Activated T-helper 1 cell treated with anti-CD3 and anti-CD28 coated beads, Interleukin-12 subunit alpha, Interleukin-12 subunit beta, Interleukin-2, Interleukin-4 antibody, amounts not matched to agents 30 ng/mL and 10 ng/mL and 1 ng/mL, durations not matched to agents 14 hours and 24 hours and 36 hours (primary cell): Measurements from ENCODE around the gene LRRC17. TPM values are rescaled to one million over a fixed set of nuclear protein-coding genes. Genes with fewer than 3 reads are reported as not detected.

Experiments used
- DNase-seq: peaks from one replicate; pipeline ENCODE4 v3.0.0; 2021; ENCODE audit warnings: low spot score
- H3K27ac Mint-ChIP-seq: one replicate; pipeline ENCODE4 v1.8.0; 2021; ENCODE audit warnings: mild to moderate bottlenecking, mixed read lengths
- H3K27me3 Mint-ChIP-seq: one replicate; pipeline ENCODE4 v1.8.0; 2022; ENCODE audit warnings: mild to moderate bottlenecking, moderate library complexity, mixed read lengths; ENCODE audit not compliant: insufficient read depth
- H3K36me3 Mint-ChIP-seq: one replicate; pipeline ENCODE4 v1.8.0; 2021; ENCODE audit warnings: low read depth, mixed read lengths
- H3K4me1 Mint-ChIP-seq: one replicate; pipeline ENCODE4 v1.8.0; 2021; ENCODE audit warnings: low read depth, mixed read lengths
- H3K4me3 Mint-ChIP-seq: one replicate; pipeline ENCODE4 v1.8.0; 2021; ENCODE audit warnings: mild to moderate bottlenecking, moderate library complexity, mixed read lengths
- H3K9me3 Mint-ChIP-seq: one replicate; pipeline ENCODE4 v1.8.0; 2021; ENCODE audit warnings: mixed read lengths
- intact Hi-C: fragments of 100-400 bp; cut with micrococcal nuclease; formaldehyde crosslinking; loops from one replicate; pipeline ENCODE4 v1.15.1; 2024
- total RNA-seq: library from RNA; stranded (reverse); gene quantifications from 2 replicates; pipeline ENCODE4 v1.2.3, GENCODE V29; 2022

Gene LRRC17
- total RNA-seq, 1 donor from 2014 or later, result not detected

DNA sequence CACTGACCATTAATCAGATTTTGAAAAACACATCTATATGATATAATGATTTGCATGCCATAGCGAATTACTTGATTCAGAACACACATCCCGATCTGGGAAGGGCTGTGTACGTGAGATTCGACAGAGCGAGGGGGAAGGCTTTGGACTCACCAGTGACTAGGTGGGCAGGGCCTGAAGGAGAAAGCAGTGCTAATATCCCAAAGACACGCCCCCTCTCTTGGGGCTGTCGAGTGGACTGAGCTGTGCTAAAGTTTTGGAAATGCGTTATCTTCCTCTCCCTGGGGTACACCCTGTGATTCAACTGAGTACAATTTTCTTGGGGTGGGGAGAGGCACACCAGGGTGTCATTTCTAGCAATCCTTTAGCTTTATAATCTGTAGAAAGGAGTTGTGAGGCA is 1.8 kb downstream of the LRRC17 start:
- Mint-ChIP-seq H3K27me3 (no peaks in the 10 kb centered on the region), H3K4me1 (no peaks in the 10 kb centered on the region), H3K36me3 (no peaks in the 10 kb centered on the region), H3K27ac (no peak overlapping the region), H3K9me3 (peaks cover 3% of the 10 kb centered on the region), H3K4me3 (no peak overlapping the region)
- intact Hi-C loops, result no loop called here
- no peak for DNase-seq

DNA sequence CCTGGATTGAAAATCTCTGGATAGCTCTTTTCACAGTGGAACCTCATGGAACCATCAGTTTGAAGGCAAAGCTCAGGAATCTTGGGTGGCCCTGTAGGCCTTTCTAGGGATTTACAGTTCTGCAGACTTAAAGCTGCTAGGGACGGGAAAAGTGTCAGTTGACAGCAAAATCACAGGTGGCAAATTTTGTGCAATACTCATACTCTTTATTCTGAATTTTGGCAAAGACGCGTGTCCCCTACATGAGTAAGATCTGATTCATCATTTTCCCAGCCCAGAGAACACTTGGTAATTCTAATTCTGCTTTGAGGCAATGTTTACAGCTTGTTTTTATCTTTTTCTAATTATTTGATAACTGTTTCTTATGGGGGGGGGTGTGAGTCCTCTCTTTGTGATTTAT is 3.6 kb downstream of the LRRC17 start:
- H3K4me1 Mint-ChIP-seq, result no peaks in the 10 kb centered on the region
- no peaks in the 10 kb centered on the region for H3K27me3 Mint-ChIP-seq
- no peak overlapping the region for H3K27ac Mint-ChIP-seq
- H3K9me3 Mint-ChIP-seq, result no peaks in the 10 kb centered on the region
- intact Hi-C loops, result no loop called here
- H3K4me3 Mint-ChIP-seq, result no peak overlapping the region
- no peaks in the 10 kb centered on the region for H3K36me3 Mint-ChIP-seq
- no peak for DNase-seq

DNA sequence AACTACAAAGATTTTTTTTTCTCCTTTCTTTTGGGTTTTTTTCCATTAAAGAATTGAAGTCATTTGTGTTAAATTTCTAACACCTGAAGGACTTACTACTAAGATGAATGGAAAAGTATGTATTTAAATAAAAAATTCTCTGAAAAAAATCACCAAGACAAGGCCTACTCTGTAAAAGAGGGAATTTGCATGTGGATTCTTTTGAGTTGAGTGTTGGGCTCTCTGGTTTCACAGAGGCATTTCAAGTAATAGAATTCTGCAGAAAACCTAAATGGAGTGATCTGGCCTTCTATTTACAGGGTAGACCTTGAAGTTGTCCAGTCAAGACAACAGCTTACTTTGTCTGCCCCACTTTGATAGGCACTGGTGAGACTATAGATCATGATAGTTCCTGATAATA is 4.1 kb downstream of the LRRC17 start:
- intact Hi-C loops, result no loop called here
- Mint-ChIP-seq H3K4me3 (no peak overlapping the region), H3K27ac (no peak overlapping the region), H3K27me3 (no peaks in the 10 kb centered on the region), H3K36me3 (no peaks in the 10 kb centered on the region), H3K9me3 (no peaks in the 10 kb centered on the region), H3K4me1 (no peaks in the 10 kb centered on the region)
- DNase-seq, result no peak

DNA sequence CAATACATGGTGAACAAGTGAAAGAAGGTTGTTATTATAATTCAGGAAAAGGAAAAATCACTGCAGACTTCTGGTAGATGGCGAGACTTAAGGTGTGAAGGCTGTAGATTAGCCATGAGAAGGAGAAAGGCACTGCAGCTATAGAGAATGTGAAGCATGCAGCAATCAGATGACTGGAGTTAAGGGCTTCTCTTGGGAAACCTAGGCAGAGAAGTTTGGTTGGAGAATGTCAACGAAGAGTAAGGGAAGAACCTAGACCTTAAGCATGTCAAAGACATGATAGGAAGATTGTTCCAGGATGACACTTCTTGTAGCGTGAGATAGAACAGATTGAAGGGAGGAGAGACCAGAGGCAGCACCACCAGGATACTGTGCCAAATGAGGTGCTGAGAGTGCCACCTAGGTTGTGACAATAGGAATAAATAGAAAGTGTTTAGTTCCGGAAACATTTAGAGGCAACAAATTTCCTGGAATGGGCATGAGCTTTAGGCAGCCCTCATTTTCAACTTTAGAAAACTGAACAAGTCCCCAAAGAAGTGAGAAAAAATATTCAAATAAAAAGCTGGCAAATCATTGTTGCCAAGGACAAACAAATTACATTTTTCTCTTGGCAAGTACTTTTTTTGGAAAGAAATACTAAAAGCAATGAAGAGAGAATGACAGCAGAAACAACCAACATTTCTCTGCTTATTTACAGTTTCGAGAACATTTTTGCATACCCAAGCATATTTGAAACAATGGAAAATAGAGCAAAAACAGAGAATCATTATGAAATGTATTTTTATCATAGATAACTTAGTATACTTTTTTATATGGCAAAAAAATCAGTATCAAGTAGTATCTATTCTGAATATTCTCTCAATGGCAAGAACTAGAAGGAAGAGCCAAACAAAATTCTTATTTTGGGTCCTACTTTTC is 4.9 kb downstream of the LRRC17 start:
- Mint-ChIP-seq H3K4me3 (no peak overlapping the region), H3K4me1 (no peaks in the 10 kb centered on the region), H3K36me3 (no peaks in the 10 kb centered on the region), H3K27me3 (no peaks in the 10 kb centered on the region), H3K27ac (no peak overlapping the region), H3K9me3 (no peaks in the 10 kb centered on the region)
- intact Hi-C loops, result no loop called here
- DNase-seq, result no peak

DNA sequence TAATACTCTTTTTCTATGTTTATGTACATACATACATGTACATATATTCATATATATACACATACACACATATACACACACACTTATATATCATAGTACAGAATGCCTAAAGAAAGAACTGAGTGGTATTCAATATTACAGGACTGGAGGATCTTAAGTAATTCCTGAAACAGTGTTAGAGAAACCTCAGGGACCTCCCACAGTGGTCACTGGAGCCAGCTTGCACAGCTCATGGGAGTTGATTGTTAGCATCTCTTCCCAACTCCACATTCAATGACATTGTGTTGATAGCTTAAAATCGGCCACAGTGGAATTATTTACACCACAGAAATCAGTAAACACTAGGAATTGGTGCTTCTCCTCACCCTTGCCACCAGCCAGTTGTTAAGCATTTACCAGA is 6.0 kb downstream of the LRRC17 start:
- Mint-ChIP-seq H3K27me3 (no peaks in the 10 kb centered on the region), H3K4me1 (no peaks in the 10 kb centered on the region), H3K4me3 (no peak overlapping the region), H3K27ac (no peak overlapping the region), H3K36me3 (no peaks in the 10 kb centered on the region), H3K9me3 (no peaks in the 10 kb centered on the region)
- intact Hi-C loops, result no loop called here
- no peak for DNase-seq

DNA sequence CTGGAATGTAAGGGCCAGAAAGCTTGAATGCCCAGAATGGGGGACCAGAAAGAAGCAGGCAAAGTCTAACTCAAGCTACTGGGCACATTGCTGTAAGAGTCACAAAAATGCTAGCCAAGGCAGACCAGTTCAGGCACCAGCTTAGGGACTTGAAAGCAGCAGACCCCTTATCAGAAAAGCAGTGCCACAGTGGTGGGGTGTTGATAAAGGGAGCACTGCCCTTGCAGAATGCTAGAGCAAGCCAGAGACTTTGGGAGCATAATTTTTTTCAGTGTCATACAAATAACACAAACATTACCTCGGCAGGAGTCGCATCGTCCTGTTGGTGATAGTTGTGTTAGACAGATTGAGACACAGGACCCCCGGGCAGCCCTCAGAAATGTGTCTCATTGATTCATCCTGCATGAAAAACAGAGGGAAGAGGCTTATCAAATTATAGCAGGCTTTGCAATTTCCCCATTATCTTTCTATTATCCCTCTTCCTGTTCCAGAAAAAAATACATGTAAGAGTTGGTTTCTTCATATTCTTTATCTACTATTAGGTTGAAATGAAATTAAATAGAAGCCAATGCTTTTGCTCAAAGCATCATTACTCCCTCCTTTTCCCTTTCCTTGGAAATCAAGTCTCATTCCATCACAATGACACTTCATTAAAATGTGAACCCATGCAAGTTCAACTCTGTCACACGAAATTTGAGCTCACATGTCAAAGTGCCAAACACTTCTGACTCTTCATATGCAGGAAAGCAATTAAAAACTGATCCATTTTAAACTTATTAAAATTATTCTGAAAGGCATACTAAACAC is 13.4 kb downstream of the LRRC17 start:
- Mint-ChIP-seq H3K4me1 (no peaks in the 10 kb centered on the region), H3K27me3 (peaks cover 2% of the 10 kb centered on the region), H3K27ac (no peak overlapping the region), H3K9me3 (no peaks in the 10 kb centered on the region), H3K4me3 (no peak overlapping the region), H3K36me3 (no peaks in the 10 kb centered on the region)
- DNase-seq, result no peak
- intact Hi-C loops, result no loop called here

DNA sequence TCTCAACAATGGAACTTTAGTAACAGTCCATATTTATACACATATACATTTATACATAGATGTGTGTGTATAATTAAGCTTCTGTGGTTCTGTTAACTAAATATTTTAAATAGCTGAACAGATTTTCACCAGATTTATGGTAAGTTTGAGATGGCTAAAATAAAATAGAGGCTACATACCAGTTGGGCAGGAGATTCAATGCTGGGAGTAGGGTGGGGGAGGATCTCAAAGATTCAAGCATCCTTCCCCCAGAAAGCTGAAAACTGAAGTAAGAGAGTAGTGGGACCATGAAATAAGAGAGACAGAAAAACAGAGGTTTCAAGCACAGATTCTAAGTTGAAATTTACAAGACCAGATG is 14.0 kb downstream of the LRRC17 start:
- H3K27me3 Mint-ChIP-seq, result peaks cover 2% of the 10 kb centered on the region
- no peak overlapping the region for H3K4me3 Mint-ChIP-seq
- no peak overlapping the region for H3K27ac Mint-ChIP-seq
- intact Hi-C loops, result no loop called here
- no peaks in the 10 kb centered on the region for H3K4me1 Mint-ChIP-seq
- no peaks in the 10 kb centered on the region for H3K9me3 Mint-ChIP-seq
- DNase-seq, result no peak
- H3K36me3 Mint-ChIP-seq, result no peaks in the 10 kb centered on the region

DNA sequence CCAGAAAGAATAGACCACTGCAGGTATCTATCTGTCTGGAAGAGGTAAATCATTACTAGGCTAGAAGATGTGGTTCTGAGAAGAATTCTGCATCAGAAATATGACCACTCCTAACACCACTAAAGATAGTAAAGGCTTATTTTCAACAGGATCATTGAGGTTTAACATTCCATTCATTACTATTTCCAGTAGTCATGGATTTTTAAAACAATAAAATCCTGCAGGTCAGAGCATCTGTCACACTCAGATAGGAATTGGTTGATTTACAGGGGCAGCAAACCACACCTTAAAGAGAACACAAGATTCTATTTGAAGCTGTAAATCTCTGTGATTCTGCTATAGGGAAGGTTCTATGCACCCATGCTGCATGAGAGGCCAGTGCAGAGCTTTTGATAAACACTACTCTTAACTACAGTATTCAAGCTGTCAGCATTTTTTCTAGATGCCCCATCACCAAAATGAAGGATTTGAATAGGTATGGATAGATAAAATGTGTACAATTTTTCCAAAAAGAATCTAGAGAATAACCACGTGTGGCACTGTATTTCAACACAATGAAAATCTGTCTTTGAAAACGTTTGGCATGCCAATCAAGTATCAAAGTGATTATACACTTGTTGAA is 14.6 kb downstream of the LRRC17 start:
- H3K9me3 Mint-ChIP-seq, result no peaks in the 10 kb centered on the region
- no peak overlapping the region for H3K4me3 Mint-ChIP-seq
- no peak for DNase-seq
- intact Hi-C loops, result no loop called here
- no peaks in the 10 kb centered on the region for H3K36me3 Mint-ChIP-seq
- H3K27ac Mint-ChIP-seq, result no peak overlapping the region
- H3K4me1 Mint-ChIP-seq, result no peaks in the 10 kb centered on the region
- peaks cover 3% of the 10 kb centered on the region for H3K27me3 Mint-ChIP-seq

DNA sequence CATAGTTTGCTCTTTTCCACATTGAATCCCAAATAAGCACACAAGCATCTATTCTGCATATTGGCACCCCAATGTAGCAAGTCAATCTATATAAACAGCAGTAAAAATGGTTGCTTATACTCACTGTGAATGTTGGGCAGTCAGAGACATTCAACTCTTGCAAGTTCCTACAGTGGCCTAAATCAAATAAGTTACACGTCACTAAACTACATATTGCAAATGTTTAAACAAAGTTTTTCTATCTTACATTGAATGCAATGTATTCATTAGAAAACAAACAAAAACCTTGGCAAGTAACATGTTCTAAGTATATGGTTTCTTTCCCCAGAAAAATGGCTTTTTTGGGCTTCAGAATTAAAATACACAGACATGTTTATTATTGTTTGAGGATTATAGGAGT is 19.0 kb downstream of the LRRC17 start:
- Mint-ChIP-seq H3K4me3 (no peak overlapping the region), H3K9me3 (no peaks in the 10 kb centered on the region), H3K27ac (no peak overlapping the region), H3K27me3 (peaks cover 7% of the 10 kb centered on the region), H3K4me1 (no peaks in the 10 kb centered on the region), H3K36me3 (no peaks in the 10 kb centered on the region)
- intact Hi-C loops, result no loop called here
- DNase-seq, result no peak

DNA sequence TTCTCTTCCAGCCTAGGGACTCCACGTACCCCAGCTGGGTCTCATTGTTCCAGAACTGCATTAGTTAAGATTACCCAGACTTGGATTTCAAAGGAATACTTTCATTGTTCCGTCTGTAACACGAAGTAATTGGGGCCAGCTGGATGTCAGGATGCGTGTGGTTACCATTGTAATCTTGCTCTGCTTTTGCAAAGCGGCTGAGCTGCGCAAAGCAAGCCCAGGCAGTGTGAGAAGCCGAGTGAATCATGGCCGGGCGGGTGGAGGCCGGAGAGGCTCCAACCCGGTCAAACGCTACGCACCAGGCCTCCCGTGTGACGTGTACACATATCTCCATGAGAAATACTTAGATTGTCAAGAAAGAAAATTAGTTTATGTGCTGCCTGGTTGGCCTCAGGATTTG is 21.0 kb downstream of the LRRC17 start:
- intact Hi-C loops, result no loop called here
- Mint-ChIP-seq H3K4me3 (no peak overlapping the region), H3K9me3 (no peaks in the 10 kb centered on the region)

DNA sequence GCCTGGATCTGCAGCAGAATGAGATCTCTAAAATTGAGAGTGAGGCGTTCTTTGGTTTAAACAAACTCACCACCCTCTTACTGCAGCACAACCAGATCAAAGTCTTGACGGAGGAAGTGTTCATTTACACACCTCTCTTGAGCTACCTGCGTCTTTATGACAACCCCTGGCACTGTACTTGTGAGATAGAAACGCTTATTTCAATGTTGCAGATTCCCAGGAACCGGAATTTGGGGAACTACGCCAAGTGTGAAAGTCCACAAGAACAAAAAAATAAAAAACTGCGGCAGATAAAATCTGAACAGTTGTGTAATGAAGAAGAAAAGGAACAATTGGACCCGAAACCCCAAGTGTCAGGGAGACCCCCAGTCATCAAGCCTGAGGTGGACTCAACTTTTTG is 21.4 kb downstream of the LRRC17 start:
- Mint-ChIP-seq H3K4me1 (no peaks in the 10 kb centered on the region), H3K27me3 (peaks cover 7% of the 10 kb centered on the region), H3K9me3 (no peaks in the 10 kb centered on the region), H3K4me3 (no peak overlapping the region), H3K27ac (no peak overlapping the region), H3K36me3 (no peaks in the 10 kb centered on the region)
- intact Hi-C loops, result no loop called here
- DNase-seq, result no peak

More for the DNA sequence above, 21.0 kb downstream of the LRRC17 start:
- no peak for DNase-seq
- peaks cover 7% of the 10 kb centered on the region for H3K27me3 Mint-ChIP-seq
- H3K4me1 Mint-ChIP-seq, result no peaks in the 10 kb centered on the region
- no peaks in the 10 kb centered on the region for H3K36me3 Mint-ChIP-seq
- H3K27ac Mint-ChIP-seq, result no peak overlapping the region

DNA sequence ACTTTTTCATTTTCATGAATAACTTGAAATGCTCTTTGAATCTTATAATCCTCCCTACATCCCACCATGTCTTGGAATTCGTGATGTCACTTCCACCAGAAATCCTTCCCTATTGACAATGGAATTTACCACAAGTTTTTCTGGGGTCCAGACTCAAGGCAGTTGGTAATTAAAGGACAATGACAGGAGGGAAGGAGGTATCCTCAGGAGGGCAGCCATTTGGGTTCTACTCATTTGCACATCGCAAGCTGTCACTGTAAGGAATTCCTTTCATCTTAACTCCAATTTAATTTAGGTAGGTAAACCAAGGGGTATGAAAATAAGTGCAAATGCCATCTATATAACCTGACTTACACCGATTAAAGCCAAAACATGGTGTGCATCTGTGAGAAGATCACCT is 21.9 kb downstream of the LRRC17 start:
- no peaks in the 10 kb centered on the region for H3K4me1 Mint-ChIP-seq
- H3K36me3 Mint-ChIP-seq, result no peaks in the 10 kb centered on the region
- H3K27me3 Mint-ChIP-seq, result peaks cover 7% of the 10 kb centered on the region
- no peak overlapping the region for H3K27ac Mint-ChIP-seq
- H3K9me3 Mint-ChIP-seq, result no peaks in the 10 kb centered on the region
- intact Hi-C loops, result no loop called here
- DNase-seq, result no peak
- no peak overlapping the region for H3K4me3 Mint-ChIP-seq
